OCI-LY1 (cell line): Measurements from ENCODE around the gene FAM168A.

ENCODE experiments used
- H2AFZ ChIP-seq: fragments of 200-600 bp; sonication (generic), shearing (Covaris generic); 2 replicates; pipeline ENCODE4 v1.6.0; 2014; ENCODE audit warnings: antibody characterized with exemption, mild to moderate bottlenecking, low read length
- H3F3A ChIP-seq: fragments of 200-600 bp; sonication (generic), shearing (Covaris generic); 2 replicates; pipeline ENCODE4 v1.6.0; 2014; ENCODE audit warnings: mild to moderate bottlenecking, antibody characterized with exemption, low read length, moderate library complexity; ENCODE audit not compliant: insufficient read depth
- H3K27ac ChIP-seq: fragments of 200-600 bp; sonication (generic); 2 replicates; pipeline ENCODE4 v1.5.1; 2014; ENCODE audit warnings: low read length, mixed run types, mild to moderate bottlenecking, low read depth; ENCODE audit not compliant: poor library complexity, severe bottlenecking
- H3K27me3 ChIP-seq: fragments of 200-600 bp; sonication (generic); 2 replicates; pipeline ENCODE4 v1.6.0; 2014; ENCODE audit warnings: antibody characterized with exemption, mild to moderate bottlenecking, low read length, moderate library complexity; ENCODE audit not compliant: insufficient read depth
- H3K36me3 ChIP-seq: fragments of 200-600 bp; sonication (generic); 2 replicates; pipeline ENCODE4 v1.6.1; 2014; ENCODE audit warnings: mild to moderate bottlenecking, antibody characterized with exemption, low read length, moderate library complexity, mixed read lengths; ENCODE audit not compliant: insufficient read depth
- H3K4me1 ChIP-seq: fragments of 200-600 bp; sonication (generic); 2 replicates; pipeline ENCODE4 v1.5.1; 2014; ENCODE audit warnings: mild to moderate bottlenecking, low read length, moderate library complexity; ENCODE audit not compliant: insufficient read depth, severe bottlenecking
- H3K4me2 ChIP-seq: fragments of 200-600 bp; sonication (generic), shearing (Covaris generic); 2 replicates; pipeline ENCODE4 v1.6.1; 2014; ENCODE audit warnings: low read length
- H3K4me3 ChIP-seq: fragments of 200-600 bp; sonication (generic); 2 replicates; pipeline ENCODE4 v1.5.1; 2014; ENCODE audit warnings: low read length, low read depth, mild to moderate bottlenecking, mixed read lengths; ENCODE audit not compliant: poor library complexity, severe bottlenecking
- H3K79me2 ChIP-seq: fragments of 200-600 bp; shearing (Covaris generic); 2 replicates; pipeline ENCODE4 v1.6.1; 2016; ENCODE audit warnings: mixed run types, low read length, mixed read lengths; ENCODE audit not compliant: insufficient read depth
- H3K9ac ChIP-seq: fragments of 200-600 bp; sonication (generic), shearing (Covaris generic); 2 replicates; pipeline ENCODE4 v1.6.1; 2014; ENCODE audit warnings: mild to moderate bottlenecking, low read length, mixed read lengths
- H3K9me2 ChIP-seq: fragments of 200-600 bp; sonication (generic), shearing (Covaris generic); 2 replicates; pipeline ENCODE4 v1.6.1; 2014; ENCODE audit warnings: low read depth, mild to moderate bottlenecking, low read length, mixed read lengths
- H3K9me3 ChIP-seq: fragments of 200-600 bp; shearing (Covaris generic); 2 replicates; pipeline ENCODE4 v1.6.1; 2014; ENCODE audit warnings: low read length, mixed read lengths
- H4K20me1 ChIP-seq: fragments of 200-600 bp; sonication (generic), shearing (Covaris generic); 2 replicates; pipeline ENCODE4 v1.6.0; 2016; ENCODE audit warnings: mild to moderate bottlenecking, low read length; ENCODE audit not compliant: insufficient read depth
- EZH2 ChIP-seq: fragments of 200-600 bp; sonication (generic), shearing (Covaris generic); IDR thresholded peaks from 2 replicates; pipeline ENCODE4 v1.8.0; 2017; ENCODE audit warnings: borderline replicate concordance, mixed run types, mild to moderate bottlenecking, antibody characterized with exemption, low read length, moderate library complexity, mixed read lengths
- TF ChIP-seq, protein P1 (sequence below): fragments of 200-600 bp; sonication (generic), shearing (Covaris generic); IDR thresholded peaks from 2 replicates; pipeline ENCODE4 v1.5.1; 2017; ENCODE audit warnings: mild to moderate bottlenecking, antibody characterized with exemption, low read length, moderate library complexity, mixed read lengths

The FAM168A gene

DNA sequence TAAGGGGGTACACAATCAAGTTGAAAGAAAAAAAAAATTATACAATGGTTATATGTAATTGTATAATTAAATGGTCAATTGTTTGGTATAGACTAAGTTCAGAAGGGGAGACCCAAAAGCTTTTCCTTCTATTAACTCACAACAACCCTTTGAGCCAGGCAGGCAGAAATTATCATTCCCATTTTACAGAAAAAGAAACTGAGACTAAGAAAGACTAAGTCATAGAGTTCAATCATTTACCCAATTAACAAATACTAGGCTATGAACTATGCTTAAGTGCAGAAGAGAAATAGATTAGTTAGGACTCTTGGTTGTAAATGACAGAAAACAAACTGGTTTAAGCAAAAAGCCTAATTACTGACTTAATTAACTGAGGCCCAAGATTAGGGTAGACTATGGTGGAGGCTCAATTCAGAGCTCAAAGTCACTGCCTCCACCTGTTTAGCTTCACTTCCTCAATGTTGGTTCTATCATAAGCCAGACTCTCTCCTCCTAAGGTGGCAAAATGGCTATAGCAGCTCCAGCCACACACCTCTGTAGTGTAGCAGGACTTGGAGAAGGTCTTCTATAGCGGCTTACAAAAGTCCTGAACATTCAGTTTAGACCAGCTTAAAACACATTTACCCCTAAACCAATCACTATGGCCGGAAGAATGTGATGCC lies 34.2 kb downstream of the FAM168A start:
- Histone ChIP-seq H3K79me2 (0 out of 2 replicates have a peak, but pooled peaks cover 5% of the 10 kb centered on the region), H3K4me1 (no peaks in the 10 kb centered on the region), H3K36me3 (no peaks in the 10 kb centered on the region), H3K9ac (no peak overlapping the region), H3K27ac (no peak overlapping the region), H3F3A (no peaks in the 10 kb centered on the region), H2AFZ (no peak overlapping the region), H3K9me3 (no peaks in the 10 kb centered on the region), H4K20me1 (no peaks in the 10 kb centered on the region), H3K9me2 (no peaks in the 10 kb centered on the region), H3K4me2 (no peak overlapping the region), H3K4me3 (no peak overlapping the region), H3K27me3 (no peaks in the 10 kb centered on the region)
- no peak for TF ChIP-seq EZH2
- TF ChIP-seq, protein P1, sequence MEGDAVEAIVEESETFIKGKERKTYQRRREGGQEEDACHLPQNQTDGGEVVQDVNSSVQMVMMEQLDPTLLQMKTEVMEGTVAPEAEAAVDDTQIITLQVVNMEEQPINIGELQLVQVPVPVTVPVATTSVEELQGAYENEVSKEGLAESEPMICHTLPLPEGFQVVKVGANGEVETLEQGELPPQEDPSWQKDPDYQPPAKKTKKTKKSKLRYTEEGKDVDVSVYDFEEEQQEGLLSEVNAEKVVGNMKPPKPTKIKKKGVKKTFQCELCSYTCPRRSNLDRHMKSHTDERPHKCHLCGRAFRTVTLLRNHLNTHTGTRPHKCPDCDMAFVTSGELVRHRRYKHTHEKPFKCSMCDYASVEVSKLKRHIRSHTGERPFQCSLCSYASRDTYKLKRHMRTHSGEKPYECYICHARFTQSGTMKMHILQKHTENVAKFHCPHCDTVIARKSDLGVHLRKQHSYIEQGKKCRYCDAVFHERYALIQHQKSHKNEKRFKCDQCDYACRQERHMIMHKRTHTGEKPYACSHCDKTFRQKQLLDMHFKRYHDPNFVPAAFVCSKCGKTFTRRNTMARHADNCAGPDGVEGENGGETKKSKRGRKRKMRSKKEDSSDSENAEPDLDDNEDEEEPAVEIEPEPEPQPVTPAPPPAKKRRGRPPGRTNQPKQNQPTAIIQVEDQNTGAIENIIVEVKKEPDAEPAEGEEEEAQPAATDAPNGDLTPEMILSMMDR = no peak

DNA sequence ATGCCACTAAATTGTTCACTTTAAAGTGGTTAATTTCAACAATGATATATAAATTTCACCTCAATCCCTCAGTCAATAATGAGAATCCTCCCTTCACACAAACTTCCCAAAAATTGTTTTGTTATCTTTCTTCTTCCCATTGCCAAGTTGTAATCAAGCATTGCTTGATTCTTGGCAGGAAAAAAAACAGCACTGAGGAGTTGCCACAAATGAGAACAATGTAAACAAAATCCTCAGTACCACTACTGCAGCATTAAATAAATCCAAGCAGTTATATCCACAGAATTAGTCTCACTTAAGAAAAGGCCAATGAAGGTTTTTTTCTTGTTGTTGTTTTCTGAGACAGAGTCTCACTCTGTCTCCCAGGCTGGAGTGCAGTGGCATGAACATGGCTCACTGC lies 38.2 kb downstream of the FAM168A start:
- Histone ChIP-seq H3F3A (no peaks in the 10 kb centered on the region), H3K4me2 (no peak overlapping the region), H3K4me1 (no peaks in the 10 kb centered on the region), H3K9me3 (no peaks in the 10 kb centered on the region), H3K4me3 (no peak overlapping the region), H3K36me3 (no peaks in the 10 kb centered on the region), H3K9me2 (no peaks in the 10 kb centered on the region), H3K27ac (no peak overlapping the region), H3K9ac (no peak overlapping the region), H2AFZ (no peak overlapping the region), H4K20me1 (no peaks in the 10 kb centered on the region), H3K79me2 (no peaks in the 10 kb centered on the region; the same call in 1 of the 2 replicates), H3K27me3 (no peaks in the 10 kb centered on the region)
- TF ChIP-seq EZH2 = no peak
- TF ChIP-seq, protein P1 = no peak

DNA sequence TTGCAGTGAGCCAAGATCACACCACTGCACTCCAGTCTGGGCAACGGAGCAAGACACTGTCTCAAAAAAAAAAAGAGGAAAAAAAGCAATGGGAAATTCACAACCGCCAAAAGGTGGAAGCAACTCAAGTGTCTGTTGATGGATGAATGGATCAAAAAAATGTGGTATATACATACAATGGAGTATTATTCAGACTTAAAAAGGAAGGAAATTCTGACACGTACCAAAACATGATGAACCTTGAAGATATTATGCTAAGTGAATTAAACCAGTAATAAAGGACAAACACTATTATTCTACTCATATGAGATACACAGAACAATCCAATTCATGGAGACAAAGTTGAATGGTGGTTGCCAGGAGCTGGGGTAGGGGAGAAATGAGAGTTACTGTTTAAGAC lies 40.9 kb downstream of the FAM168A start:
- no peak overlapping the region for H2AFZ ChIP-seq
- H3K4me2 ChIP-seq = no peak overlapping the region
- no peaks in the 10 kb centered on the region; the same call in 1 of the 2 replicates for H3K79me2 ChIP-seq
- no peaks in the 10 kb centered on the region for H4K20me1 ChIP-seq
- H3K9me3 ChIP-seq = no peaks in the 10 kb centered on the region
- H3K4me3 ChIP-seq = no peak overlapping the region
- no peaks in the 10 kb centered on the region for H3K36me3 ChIP-seq
- H3K27ac ChIP-seq = no peak overlapping the region
- TF ChIP-seq, protein P1 = no peak
- TF ChIP-seq EZH2 = no peak
- no peaks in the 10 kb centered on the region for H3F3A ChIP-seq
- no peaks in the 10 kb centered on the region for H3K27me3 ChIP-seq
- H3K4me1 ChIP-seq = no peaks in the 10 kb centered on the region
- H3K9me2 ChIP-seq = no peaks in the 10 kb centered on the region
- H3K9ac ChIP-seq = no peak overlapping the region
